B cell (primary cell): ENCODE results near the gene PLA2R1. TPM values are rescaled to one million over a fixed set of nuclear protein-coding genes. Genes with fewer than 3 reads are reported as not detected.

Experiments
- ATAC-seq: fragments of 200-7000 bp; cut with Tn5 transposase; one replicate; pipeline ENCODE4 v1.10.0; 2021; ENCODE audit warnings: low read depth, mild to moderate bottlenecking, moderate number of reproducible peaks, moderate library complexity
- CTCF ChIA-PET: fragments of 350-600 bp; sonication (Branson Sonifier 250); formaldehyde crosslinking; loops from one replicate; lab custom pipeline; 2021; ENCODE audit warnings: antibody characterized with exemption, inconsistent platforms; lab: Charles Lee
- POLR2A ChIA-PET: fragments of 350-600 bp; sonication (Branson Sonifier 250); formaldehyde crosslinking; loops from one replicate; lab custom pipeline; 2021; ENCODE audit warnings: antibody characterized with exemption; lab: Charles Lee
- DNase-seq: peaks from one replicate; pipeline ENCODE4 v3.0.0; 2013
- H2AFZ ChIP-seq: 2 replicates; pipeline ENCODE4 v1.6.1; 2012; ENCODE audit warnings: mild to moderate bottlenecking, low read depth, low read length; ENCODE audit not compliant: insufficient read depth, poor library complexity, severe bottlenecking
- H3K27ac ChIP-seq, 2 donors: 1 replicate in 1 of 2; 2 replicates in 1 of 2; pipeline ENCODE4 v1.5.1; 2012 to 2013; ENCODE audit warnings: low read length in 2 of 2, mild to moderate bottlenecking in 2 of 2, moderate library complexity in 1 of 2
- H3K27me3 ChIP-seq, 4 experiments: fragments of 200-600 bp in 1 of 4; sonication (generic) in 1 of 4; replicated peaks in 1 of 4; 1 replicate in 2 of 4; 2 replicates in 2 of 4; pipeline versions ENCODE4 v1.6.1 to v1.7.0; 2013 to 2016; ENCODE audit warnings: low read length in 3 of 4, mild to moderate bottlenecking in 2 of 4, mixed read lengths in 1 of 4, moderate library complexity in 1 of 4; ENCODE audit not compliant: insufficient read depth in 4 of 4, control insufficient read depth in 3 of 4; ENCODE audit errors: control extremely low read depth in 1 of 4
- H3K36me3 ChIP-seq, 2 experiments: replicated peaks in 1 of 2; 1 replicate in 1 of 2; 2 replicates in 1 of 2; pipeline versions ENCODE4 v1.6.1 to v1.7.1; 2013; ENCODE audit warnings: low read length in 1 of 2; ENCODE audit not compliant: insufficient read depth in 2 of 2, control insufficient read depth in 1 of 2; ENCODE audit errors: control extremely low read depth in 1 of 2, extremely low read depth in 1 of 2
- H3K4me1 ChIP-seq, 2 donors: fragments of 200-600 bp in 1 of 2; sonication (generic) in 1 of 2; 1 replicate in 1 of 2; 2 replicates in 1 of 2; pipeline versions ENCODE4 v1.5.1 to v1.6.1; 2013 to 2017; ENCODE audit warnings: low read length in 2 of 2; ENCODE audit not compliant: control insufficient read depth in 2 of 2, insufficient read depth in 2 of 2
- H3K4me2 ChIP-seq: replicated peaks from 2 replicates; pipeline ENCODE3; 2012; ENCODE audit warnings: mild to moderate bottlenecking, low read depth, low read length; ENCODE audit not compliant: poor library complexity, severe bottlenecking
- H3K4me3 ChIP-seq, 5 experiments: fragments of 200-600 bp in 1 of 5; sonication (generic) in 1 of 5; 1 replicate in 3 of 5; 2 replicates in 2 of 5; pipeline versions ENCODE4 v1.5.1 to v1.7.0; 2011 to 2016; ENCODE audit warnings: low read length in 4 of 5, mild to moderate bottlenecking in 4 of 5, low read depth in 2 of 5, control low read depth in 1 of 5, moderate library complexity in 1 of 5; ENCODE audit not compliant: insufficient read depth in 1 of 5; ENCODE audit errors: control extremely low read depth in 1 of 5, extremely low read depth in 1 of 5
- H3K79me2 ChIP-seq: fragments of 200-600 bp; sonication (generic); one replicate; pipeline ENCODE4 v1.6.0; 2016; ENCODE audit warnings: low read length; ENCODE audit not compliant: control insufficient read depth, insufficient read depth
- H3K9ac ChIP-seq: fragments of 200-600 bp; sonication (generic); 2 replicates; pipeline ENCODE4 v1.6.1; 2017; ENCODE audit warnings: mild to moderate bottlenecking, low read length, moderate library complexity
- H3K9me3 ChIP-seq, 3 donors: one replicate each; pipeline versions ENCODE4 v1.6.1 to v1.7.1; 2013; ENCODE audit warnings: low read length in 2 of 3; ENCODE audit not compliant: control insufficient read depth in 2 of 3, insufficient read depth in 1 of 3; ENCODE audit errors: control extremely low read depth in 1 of 3
- H4K20me1 ChIP-seq: 2 replicates; pipeline ENCODE4 v1.6.0; 2012; ENCODE audit warnings: mild to moderate bottlenecking, low read length; ENCODE audit not compliant: insufficient read depth, control insufficient read depth, poor library complexity, severe bottlenecking
- H3K27ac Mint-ChIP-seq: one replicate; pipeline ENCODE4 v1.8.0; 2021; ENCODE audit warnings: mixed read lengths
- H3K27me3 Mint-ChIP-seq: one replicate; pipeline ENCODE4 v1.8.0; 2021; ENCODE audit warnings: mixed read lengths
- H3K4me1 Mint-ChIP-seq: one replicate; pipeline ENCODE4 v1.8.0; 2021; ENCODE audit warnings: mixed read lengths
- H3K4me3 Mint-ChIP-seq: one replicate; pipeline ENCODE4 v1.8.0; 2021; ENCODE audit warnings: mixed read lengths
- H3K9me3 Mint-ChIP-seq: one replicate; pipeline ENCODE4 v1.8.0; 2022; ENCODE audit warnings: mixed read lengths; ENCODE audit not compliant: insufficient read depth
- EZH2 ChIP-seq: IDR thresholded peaks from 2 replicates; pipeline ENCODE4 v1.6.1; 2012; ENCODE audit warnings: borderline replicate concordance, low read depth, mild to moderate bottlenecking, moderate library complexity, low read length; ENCODE audit not compliant: insufficient read depth, poor library complexity, severe bottlenecking
- WGBS: methylation state at CpG from one replicate; pipeline ENCODE4 v1.1.5; 2013; ENCODE audit warnings: missing lambda C conversion rate; ENCODE audit not compliant: insufficient coverage; 5-methylcytosine and 5-hydroxymethylcytosine counted together
- intact Hi-C: fragments of 100-400 bp; cut with micrococcal nuclease; formaldehyde crosslinking; loops from one replicate; pipeline ENCODE4 v1.10.0; 2022
- polyA plus RNA-seq: library from polyadenylated mRNA; depleted of rRNA; stranded (reverse); fragments of >200 nt; gene quantifications from 2 replicates; pipeline ENCODE4 v1.2.3, GENCODE V29; 2012
- total RNA-seq, 2 donors: library from RNA; stranded (reverse); fragments of 120-200 nt in 1 of 2; gene quantifications; 1 replicate in 1 of 2; 2 replicates in 1 of 2; pipeline versions ENCODE4 v1.2.3 to v1.2.4, GENCODE V29; 2013 to 2022
- TF ChIP-seq, protein P1 (sequence below): fragments of 200-600 bp; IDR thresholded peaks from one replicate; pipeline ENCODE4 v1.8.0; 2022; ENCODE audit warnings: antibody characterized with exemption, mild to moderate bottlenecking

The PLA2R1 gene
- total and polyA plus RNA-seq, 2 donors (not counting 1 experiment from before 2014, with no cell fraction given): not detected

DNA sequence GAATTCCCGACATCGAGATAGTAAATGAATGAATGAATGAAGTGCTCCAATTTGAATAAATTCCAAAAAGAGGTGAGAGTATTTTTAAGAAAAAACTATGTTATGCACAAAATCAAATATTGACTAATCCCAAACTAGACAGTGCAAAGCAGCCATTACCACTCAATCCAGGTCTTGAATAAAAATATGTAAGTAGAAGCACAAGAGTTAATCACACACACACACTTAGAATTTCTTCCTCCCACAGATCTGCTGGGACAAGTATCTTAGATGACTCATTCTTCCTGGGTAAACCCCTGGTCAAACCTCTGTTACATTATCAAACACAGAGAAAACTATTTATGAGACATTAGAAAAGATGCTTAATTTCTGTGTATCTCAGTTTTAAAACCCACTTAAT lies 102.0 kb downstream of the PLA2R1 start:
- Histone ChIP-seq H4K20me1 (no peaks in the 10 kb centered on the region), H3K4me2 (no peak overlapping the region), H3K36me3 (no peaks in the 10 kb centered on the region), H3K9me3 (no peaks in the 10 kb centered on the region), H3K9ac (no peak overlapping the region), H3K27me3 (no peaks in the 10 kb centered on the region), H2AFZ (no peak overlapping the region), H3K4me3 (no peak overlapping the region), H3K79me2 (no peaks in the 10 kb centered on the region), H3K4me1 (no peaks in the 10 kb centered on the region), H3K27ac (no peak overlapping the region)
- ChIA-PET POLR2A (no interaction called here), CTCF (no interaction called here)
- no peaks in the 10 kb centered on the region for H3K27me3 Mint-ChIP-seq
- H3K4me3 Mint-ChIP-seq: no peak overlapping the region
- H3K9me3 Mint-ChIP-seq: no peaks in the 10 kb centered on the region
- no CpG with 5 or more reads among the region's 2 CpGs for WGBS
- H3K4me1 Mint-ChIP-seq: peaks cover 7% of the 10 kb centered on the region
- ATAC-seq (no peak), DNase-seq (no peak)
- intact Hi-C loops: no loop called here
- no peak overlapping the region for H3K27ac Mint-ChIP-seq
- TF ChIP-seq EZH2: no peak
- TF ChIP-seq, protein P1, sequence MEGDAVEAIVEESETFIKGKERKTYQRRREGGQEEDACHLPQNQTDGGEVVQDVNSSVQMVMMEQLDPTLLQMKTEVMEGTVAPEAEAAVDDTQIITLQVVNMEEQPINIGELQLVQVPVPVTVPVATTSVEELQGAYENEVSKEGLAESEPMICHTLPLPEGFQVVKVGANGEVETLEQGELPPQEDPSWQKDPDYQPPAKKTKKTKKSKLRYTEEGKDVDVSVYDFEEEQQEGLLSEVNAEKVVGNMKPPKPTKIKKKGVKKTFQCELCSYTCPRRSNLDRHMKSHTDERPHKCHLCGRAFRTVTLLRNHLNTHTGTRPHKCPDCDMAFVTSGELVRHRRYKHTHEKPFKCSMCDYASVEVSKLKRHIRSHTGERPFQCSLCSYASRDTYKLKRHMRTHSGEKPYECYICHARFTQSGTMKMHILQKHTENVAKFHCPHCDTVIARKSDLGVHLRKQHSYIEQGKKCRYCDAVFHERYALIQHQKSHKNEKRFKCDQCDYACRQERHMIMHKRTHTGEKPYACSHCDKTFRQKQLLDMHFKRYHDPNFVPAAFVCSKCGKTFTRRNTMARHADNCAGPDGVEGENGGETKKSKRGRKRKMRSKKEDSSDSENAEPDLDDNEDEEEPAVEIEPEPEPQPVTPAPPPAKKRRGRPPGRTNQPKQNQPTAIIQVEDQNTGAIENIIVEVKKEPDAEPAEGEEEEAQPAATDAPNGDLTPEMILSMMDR: no peak

DNA sequence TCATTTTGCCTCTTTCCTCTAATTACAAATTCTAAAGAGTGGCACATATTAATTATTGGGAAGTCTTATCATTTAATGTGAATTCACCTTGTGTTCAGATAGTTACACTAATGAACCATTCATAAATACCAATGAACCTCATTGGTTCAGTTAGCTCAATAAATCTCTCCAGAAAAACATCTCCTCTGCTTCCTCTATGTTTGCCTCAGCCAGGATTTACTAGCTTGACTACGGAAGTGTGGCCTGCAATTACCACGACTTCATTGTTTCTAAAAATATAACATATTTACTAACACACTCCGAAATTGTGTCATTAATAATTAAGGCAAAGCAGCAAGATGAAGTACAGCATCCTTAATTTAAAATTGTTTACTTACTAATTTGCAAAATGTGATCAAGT lies 103.3 kb downstream of the PLA2R1 start:
- Histone ChIP-seq H3K27ac (no peak overlapping the region), H3K9me3 (no peaks in the 10 kb centered on the region), H4K20me1 (no peaks in the 10 kb centered on the region), H3K79me2 (no peaks in the 10 kb centered on the region), H3K4me1 (no peaks in the 10 kb centered on the region), H3K4me2 (no peak overlapping the region), H3K27me3 (no peaks in the 10 kb centered on the region), H3K36me3 (no peaks in the 10 kb centered on the region), H3K4me3 (no peak overlapping the region), H2AFZ (no peak overlapping the region), H3K9ac (no peak overlapping the region)
- H3K4me1 Mint-ChIP-seq: peaks cover 7% of the 10 kb centered on the region
- H3K4me3 Mint-ChIP-seq: no peak overlapping the region
- H3K27me3 Mint-ChIP-seq: no peaks in the 10 kb centered on the region
- POLR2A ChIA-PET: no interaction called here
- no peaks in the 10 kb centered on the region for H3K9me3 Mint-ChIP-seq
- H3K27ac Mint-ChIP-seq: no peak overlapping the region
- no CpG with 5 or more reads among the region's 3 CpGs for WGBS
- no peak for DNase-seq
- intact Hi-C loops: no loop called here
- ATAC-seq: no peak
- TF ChIP-seq, protein P1: no peak
- TF ChIP-seq EZH2: no peak
- CTCF ChIA-PET: interaction anchor here (1.6 kb wide), 1 partner anchor 19 kb away, joined by 3 read pairs; no protein-coding TSS in a partner anchor
